B cell (primary cell): Measurements from ENCODE around the gene SHANK1. TPM values are rescaled to one million over a fixed set of nuclear protein-coding genes. Genes with fewer than 3 reads are reported as not detected.
"Not testable (repeated sequence)": the region's sequence is repeated elsewhere in the genome, so short reads cannot be mapped to it uniquely, and the experiment has no call there.

Experiments used
- ATAC-seq: fragments of 200-7000 bp; cut with Tn5 transposase; one replicate; pipeline ENCODE4 v1.10.0; 2021; ENCODE audit warnings: low read depth, mild to moderate bottlenecking, moderate number of reproducible peaks, moderate library complexity
- CTCF ChIA-PET: fragments of 350-600 bp; sonication (Branson Sonifier 250); formaldehyde crosslinking; loops from one replicate; lab custom pipeline; 2021; ENCODE audit warnings: antibody characterized with exemption, inconsistent platforms; lab: Charles Lee
- POLR2A ChIA-PET: fragments of 350-600 bp; sonication (Branson Sonifier 250); formaldehyde crosslinking; loops from one replicate; lab custom pipeline; 2021; ENCODE audit warnings: antibody characterized with exemption; lab: Charles Lee
- DNase-seq: peaks from one replicate; pipeline ENCODE4 v3.0.0; 2013
- H2AFZ ChIP-seq: 2 replicates; pipeline ENCODE4 v1.6.1; 2012; ENCODE audit warnings: mild to moderate bottlenecking, low read depth, low read length; ENCODE audit not compliant: insufficient read depth, poor library complexity, severe bottlenecking
- H3K27ac ChIP-seq, 2 donors: 1 replicate in 1 of 2; 2 replicates in 1 of 2; pipeline ENCODE4 v1.5.1; 2012 to 2013; ENCODE audit warnings: low read length in 2 of 2, mild to moderate bottlenecking in 2 of 2, moderate library complexity in 1 of 2
- H3K27me3 ChIP-seq, 4 experiments: fragments of 200-600 bp in 1 of 4; sonication (generic) in 1 of 4; replicated peaks in 1 of 4; 1 replicate in 2 of 4; 2 replicates in 2 of 4; pipeline versions ENCODE4 v1.6.1 to v1.7.0; 2013 to 2016; ENCODE audit warnings: low read length in 3 of 4, mild to moderate bottlenecking in 2 of 4, mixed read lengths in 1 of 4, moderate library complexity in 1 of 4; ENCODE audit not compliant: insufficient read depth in 4 of 4, control insufficient read depth in 3 of 4; ENCODE audit errors: control extremely low read depth in 1 of 4
- H3K36me3 ChIP-seq, 2 experiments: replicated peaks in 1 of 2; 1 replicate in 1 of 2; 2 replicates in 1 of 2; pipeline versions ENCODE4 v1.6.1 to v1.7.1; 2013; ENCODE audit warnings: low read length in 1 of 2; ENCODE audit not compliant: insufficient read depth in 2 of 2, control insufficient read depth in 1 of 2; ENCODE audit errors: control extremely low read depth in 1 of 2, extremely low read depth in 1 of 2
- H3K4me1 ChIP-seq, 2 donors: fragments of 200-600 bp in 1 of 2; sonication (generic) in 1 of 2; 1 replicate in 1 of 2; 2 replicates in 1 of 2; pipeline versions ENCODE4 v1.5.1 to v1.6.1; 2013 to 2017; ENCODE audit warnings: low read length in 2 of 2; ENCODE audit not compliant: control insufficient read depth in 2 of 2, insufficient read depth in 2 of 2
- H3K4me2 ChIP-seq: replicated peaks from 2 replicates; pipeline ENCODE3; 2012; ENCODE audit warnings: mild to moderate bottlenecking, low read depth, low read length; ENCODE audit not compliant: poor library complexity, severe bottlenecking
- H3K4me3 ChIP-seq, 5 experiments: fragments of 200-600 bp in 1 of 5; sonication (generic) in 1 of 5; 1 replicate in 3 of 5; 2 replicates in 2 of 5; pipeline versions ENCODE4 v1.5.1 to v1.7.0; 2011 to 2016; ENCODE audit warnings: low read length in 4 of 5, mild to moderate bottlenecking in 4 of 5, low read depth in 2 of 5, control low read depth in 1 of 5, moderate library complexity in 1 of 5; ENCODE audit not compliant: insufficient read depth in 1 of 5; ENCODE audit errors: control extremely low read depth in 1 of 5, extremely low read depth in 1 of 5
- H3K79me2 ChIP-seq: fragments of 200-600 bp; sonication (generic); one replicate; pipeline ENCODE4 v1.6.0; 2016; ENCODE audit warnings: low read length; ENCODE audit not compliant: control insufficient read depth, insufficient read depth
- H3K9ac ChIP-seq: fragments of 200-600 bp; sonication (generic); 2 replicates; pipeline ENCODE4 v1.6.1; 2017; ENCODE audit warnings: mild to moderate bottlenecking, low read length, moderate library complexity
- H3K9me3 ChIP-seq, 3 donors: one replicate each; pipeline versions ENCODE4 v1.6.1 to v1.7.1; 2013; ENCODE audit warnings: low read length in 2 of 3; ENCODE audit not compliant: control insufficient read depth in 2 of 3, insufficient read depth in 1 of 3; ENCODE audit errors: control extremely low read depth in 1 of 3
- H4K20me1 ChIP-seq: 2 replicates; pipeline ENCODE4 v1.6.0; 2012; ENCODE audit warnings: mild to moderate bottlenecking, low read length; ENCODE audit not compliant: insufficient read depth, control insufficient read depth, poor library complexity, severe bottlenecking
- H3K27ac Mint-ChIP-seq: one replicate; pipeline ENCODE4 v1.8.0; 2021; ENCODE audit warnings: mixed read lengths
- H3K27me3 Mint-ChIP-seq: one replicate; pipeline ENCODE4 v1.8.0; 2021; ENCODE audit warnings: mixed read lengths
- H3K4me1 Mint-ChIP-seq: one replicate; pipeline ENCODE4 v1.8.0; 2021; ENCODE audit warnings: mixed read lengths
- H3K4me3 Mint-ChIP-seq: one replicate; pipeline ENCODE4 v1.8.0; 2021; ENCODE audit warnings: mixed read lengths
- H3K9me3 Mint-ChIP-seq: one replicate; pipeline ENCODE4 v1.8.0; 2022; ENCODE audit warnings: mixed read lengths; ENCODE audit not compliant: insufficient read depth
- WGBS: methylation state at CpG from one replicate; pipeline ENCODE4 v1.1.5; 2013; ENCODE audit warnings: missing lambda C conversion rate; ENCODE audit not compliant: insufficient coverage; 5-methylcytosine and 5-hydroxymethylcytosine counted together
- intact Hi-C: fragments of 100-400 bp; cut with micrococcal nuclease; formaldehyde crosslinking; loops from one replicate; pipeline ENCODE4 v1.10.0; 2022
- polyA plus RNA-seq: library from polyadenylated mRNA; depleted of rRNA; stranded (reverse); fragments of >200 nt; gene quantifications from 2 replicates; pipeline ENCODE4 v1.2.3, GENCODE V29; 2012
- total RNA-seq, 2 donors: library from RNA; stranded (reverse); fragments of 120-200 nt in 1 of 2; gene quantifications; 1 replicate in 1 of 2; 2 replicates in 1 of 2; pipeline versions ENCODE4 v1.2.3 to v1.2.4, GENCODE V29; 2013 to 2022

Gene SHANK1
- total and polyA plus RNA-seq, 2 donors (not counting 1 experiment from before 2014, with no cell fraction given), result not detected

GRCh38 chr19:50757624-50758023 lies 38.0 kb upstream of the SHANK1 start:
- H3K4me2 ChIP-seq, H3K4me1 Mint-ChIP-seq, H3K27ac Mint-ChIP-seq, H3K9ac ChIP-seq, CTCF ChIA-PET, H3K9me3 ChIP-seq, H3K27me3 ChIP-seq, H2AFZ ChIP-seq, H3K79me2 ChIP-seq, H4K20me1 ChIP-seq, H3K36me3 ChIP-seq, H3K4me1 ChIP-seq, POLR2A ChIA-PET, H3K4me3 ChIP-seq, H3K9me3 Mint-ChIP-seq, ATAC-seq, DNase-seq, H3K4me3 Mint-ChIP-seq, H3K27ac ChIP-seq: not testable (repeated sequence)
- intact Hi-C loops, result loop anchor here (10.0 kb wide), 1 partner anchor 113 kb away; the partner anchor contains the start of gene C19orf81
- peaks cover 23% of the 10 kb centered on the region for H3K27me3 Mint-ChIP-seq
- no CpG with 5 or more reads among the region's 3 CpGs for WGBS

- H3K4me2 ChIP-seq, H3K9me3 ChIP-seq, H4K20me1 ChIP-seq, H3K4me3 Mint-ChIP-seq, H3K4me1 ChIP-seq, DNase-seq, H3K9ac ChIP-seq, H3K4me3 ChIP-seq, H3K36me3 ChIP-seq, H3K79me2 ChIP-seq, CTCF ChIA-PET, H2AFZ ChIP-seq, H3K9me3 Mint-ChIP-seq, H3K27ac Mint-ChIP-seq, H3K27ac ChIP-seq, ATAC-seq, POLR2A ChIA-PET, H3K4me1 Mint-ChIP-seq, H3K27me3 ChIP-seq: not testable (repeated sequence)
- H3K27me3 Mint-ChIP-seq, result peaks cover 23% of the 10 kb centered on the region
- 76% methylated on average over 7 of the region's 8 CpGs for WGBS
- intact Hi-C loops, result loop anchor here (10.0 kb wide), 1 partner anchor 111 kb away; the partner anchor contains the start of gene C19orf81
Observed at GRCh38 chr19:50756244-50756643, 36.6 kb upstream of the SHANK1 start.
